B cell (primary cell): ENCODE results near the gene SMC3. TPM values are rescaled to one million over a fixed set of nuclear protein-coding genes. Genes with fewer than 3 reads are reported as not detected.

Experiments
- ATAC-seq: fragments of 200-7000 bp; cut with Tn5 transposase; one replicate; pipeline ENCODE4 v1.10.0; 2021; ENCODE audit warnings: low read depth, mild to moderate bottlenecking, moderate number of reproducible peaks, moderate library complexity
- CTCF ChIA-PET: fragments of 350-600 bp; sonication (Branson Sonifier 250); formaldehyde crosslinking; loops from one replicate; lab custom pipeline; 2021; ENCODE audit warnings: antibody characterized with exemption, inconsistent platforms; lab: Charles Lee
- POLR2A ChIA-PET: fragments of 350-600 bp; sonication (Branson Sonifier 250); formaldehyde crosslinking; loops from one replicate; lab custom pipeline; 2021; ENCODE audit warnings: antibody characterized with exemption; lab: Charles Lee
- DNase-seq: peaks from one replicate; pipeline ENCODE4 v3.0.0; 2013
- H2AFZ ChIP-seq: 2 replicates; pipeline ENCODE4 v1.6.1; 2012; ENCODE audit warnings: mild to moderate bottlenecking, low read depth, low read length; ENCODE audit not compliant: insufficient read depth, poor library complexity, severe bottlenecking
- H3K27ac ChIP-seq, 2 donors: 1 replicate in 1 of 2; 2 replicates in 1 of 2; pipeline ENCODE4 v1.5.1; 2012 to 2013; ENCODE audit warnings: low read length in 2 of 2, mild to moderate bottlenecking in 2 of 2, moderate library complexity in 1 of 2
- H3K27me3 ChIP-seq, 4 experiments: fragments of 200-600 bp in 1 of 4; sonication (generic) in 1 of 4; replicated peaks in 1 of 4; 1 replicate in 2 of 4; 2 replicates in 2 of 4; pipeline versions ENCODE4 v1.6.1 to v1.7.0; 2013 to 2016; ENCODE audit warnings: low read length in 3 of 4, mild to moderate bottlenecking in 2 of 4, mixed read lengths in 1 of 4, moderate library complexity in 1 of 4; ENCODE audit not compliant: insufficient read depth in 4 of 4, control insufficient read depth in 3 of 4; ENCODE audit errors: control extremely low read depth in 1 of 4
- H3K36me3 ChIP-seq, 2 experiments: replicated peaks in 1 of 2; 1 replicate in 1 of 2; 2 replicates in 1 of 2; pipeline versions ENCODE4 v1.6.1 to v1.7.1; 2013; ENCODE audit warnings: low read length in 1 of 2; ENCODE audit not compliant: insufficient read depth in 2 of 2, control insufficient read depth in 1 of 2; ENCODE audit errors: control extremely low read depth in 1 of 2, extremely low read depth in 1 of 2
- H3K4me1 ChIP-seq, 2 donors: fragments of 200-600 bp in 1 of 2; sonication (generic) in 1 of 2; 1 replicate in 1 of 2; 2 replicates in 1 of 2; pipeline versions ENCODE4 v1.5.1 to v1.6.1; 2013 to 2017; ENCODE audit warnings: low read length in 2 of 2; ENCODE audit not compliant: control insufficient read depth in 2 of 2, insufficient read depth in 2 of 2
- H3K4me2 ChIP-seq: replicated peaks from 2 replicates; pipeline ENCODE3; 2012; ENCODE audit warnings: mild to moderate bottlenecking, low read depth, low read length; ENCODE audit not compliant: poor library complexity, severe bottlenecking
- H3K4me3 ChIP-seq, 5 experiments: fragments of 200-600 bp in 1 of 5; sonication (generic) in 1 of 5; 1 replicate in 3 of 5; 2 replicates in 2 of 5; pipeline versions ENCODE4 v1.5.1 to v1.7.0; 2011 to 2016; ENCODE audit warnings: low read length in 4 of 5, mild to moderate bottlenecking in 4 of 5, low read depth in 2 of 5, control low read depth in 1 of 5, moderate library complexity in 1 of 5; ENCODE audit not compliant: insufficient read depth in 1 of 5; ENCODE audit errors: control extremely low read depth in 1 of 5, extremely low read depth in 1 of 5
- H3K79me2 ChIP-seq: fragments of 200-600 bp; sonication (generic); one replicate; pipeline ENCODE4 v1.6.0; 2016; ENCODE audit warnings: low read length; ENCODE audit not compliant: control insufficient read depth, insufficient read depth
- H3K9ac ChIP-seq: fragments of 200-600 bp; sonication (generic); 2 replicates; pipeline ENCODE4 v1.6.1; 2017; ENCODE audit warnings: mild to moderate bottlenecking, low read length, moderate library complexity
- H3K9me3 ChIP-seq, 3 donors: one replicate each; pipeline versions ENCODE4 v1.6.1 to v1.7.1; 2013; ENCODE audit warnings: low read length in 2 of 3; ENCODE audit not compliant: control insufficient read depth in 2 of 3, insufficient read depth in 1 of 3; ENCODE audit errors: control extremely low read depth in 1 of 3
- H4K20me1 ChIP-seq: 2 replicates; pipeline ENCODE4 v1.6.0; 2012; ENCODE audit warnings: mild to moderate bottlenecking, low read length; ENCODE audit not compliant: insufficient read depth, control insufficient read depth, poor library complexity, severe bottlenecking
- H3K27ac Mint-ChIP-seq: one replicate; pipeline ENCODE4 v1.8.0; 2021; ENCODE audit warnings: mixed read lengths
- H3K27me3 Mint-ChIP-seq: one replicate; pipeline ENCODE4 v1.8.0; 2021; ENCODE audit warnings: mixed read lengths
- H3K4me1 Mint-ChIP-seq: one replicate; pipeline ENCODE4 v1.8.0; 2021; ENCODE audit warnings: mixed read lengths
- H3K4me3 Mint-ChIP-seq: one replicate; pipeline ENCODE4 v1.8.0; 2021; ENCODE audit warnings: mixed read lengths
- H3K9me3 Mint-ChIP-seq: one replicate; pipeline ENCODE4 v1.8.0; 2022; ENCODE audit warnings: mixed read lengths; ENCODE audit not compliant: insufficient read depth
- CTCF ChIP-seq: fragments of 200-600 bp; IDR thresholded peaks from one replicate; pipeline ENCODE4 v1.8.0; 2022; ENCODE audit warnings: antibody characterized with exemption, mild to moderate bottlenecking
- EZH2 ChIP-seq: IDR thresholded peaks from 2 replicates; pipeline ENCODE4 v1.6.1; 2012; ENCODE audit warnings: borderline replicate concordance, low read depth, mild to moderate bottlenecking, moderate library complexity, low read length; ENCODE audit not compliant: insufficient read depth, poor library complexity, severe bottlenecking
- WGBS: methylation state at CpG from one replicate; pipeline ENCODE4 v1.1.5; 2013; ENCODE audit warnings: missing lambda C conversion rate; ENCODE audit not compliant: insufficient coverage; 5-methylcytosine and 5-hydroxymethylcytosine counted together
- intact Hi-C: fragments of 100-400 bp; cut with micrococcal nuclease; formaldehyde crosslinking; loops from one replicate; pipeline ENCODE4 v1.10.0; 2022
- polyA plus RNA-seq: library from polyadenylated mRNA; depleted of rRNA; stranded (reverse); fragments of >200 nt; gene quantifications from 2 replicates; pipeline ENCODE4 v1.2.3, GENCODE V29; 2012
- total RNA-seq, 2 donors: library from RNA; stranded (reverse); fragments of 120-200 nt in 1 of 2; gene quantifications; 1 replicate in 1 of 2; 2 replicates in 1 of 2; pipeline versions ENCODE4 v1.2.3 to v1.2.4, GENCODE V29; 2013 to 2022

SMC3 gene
- total and polyA plus RNA-seq, 2 donors (not counting 1 experiment from before 2014, with no cell fraction given): 6.1 to 45.8 TPM

- POLR2A ChIA-PET: no interaction called here
- TF ChIP-seq EZH2: no peak
- no peak for TF ChIP-seq CTCF
- H3K9me3 ChIP-seq: peaks cover 0 to 9% (median 0%) of the 10 kb centered on the region in 3 donors
- Mint-ChIP-seq H3K27ac (no peak overlapping the region), H3K9me3 (no peaks in the 10 kb centered on the region), H3K4me3 (peak overlapping the region; percentile 79), H3K27me3 (peaks cover 66% of the 10 kb centered on the region), H3K4me1 (peaks cover 37% of the 10 kb centered on the region)
- peak overlapping the region; percentile 61 for H2AFZ ChIP-seq
- H3K36me3 ChIP-seq: no peaks in the 10 kb centered on the region
- peak overlapping the region in 2 of 5 experiments; percentile 47 to 58 for H3K4me3 ChIP-seq
- H3K79me2 ChIP-seq: no peaks in the 10 kb centered on the region
- 16% methylated on average over 18 of the region's 31 CpGs for WGBS
- peaks cover 0 to 51% (median 43%) of the 10 kb centered on the region in 4 experiments for H3K27me3 ChIP-seq
- H3K4me1 ChIP-seq: peaks cover 21 to 33% of the 10 kb centered on the region in 2 donors
- peak overlapping the region; percentile 92 for H3K4me2 ChIP-seq
- H4K20me1 ChIP-seq: no peaks in the 10 kb centered on the region
- H3K9ac ChIP-seq: peak overlapping the region; percentile 59
- intact Hi-C loops: no loop called here
- no peak for ATAC-seq
- H3K27ac ChIP-seq: no peak overlapping the region
- DNase-seq: peak; percentile 11
- CTCF ChIA-PET: interaction anchor here (0.9 kb wide), 1 partner anchor 26 kb away, joined by 3 read pairs; no protein-coding TSS in a partner anchor
These were observed 77.3 kb downstream of the SMC3 start for GRCh38 chr10:110644598-110645462.
